HT-29 (cell line): ENCODE data around the gene FCGBP. TPM values are rescaled to one million over a fixed set of nuclear protein-coding genes. Genes with fewer than 3 reads are reported as not detected.
"Not testable (repeated sequence)": the region's sequence is repeated elsewhere in the genome, so short reads cannot be mapped to it uniquely, and the experiment has no call there.

Experiments
- DNase-seq: peaks from one replicate; pipeline ENCODE4 v3.0.0-alpha.2; 2015; ENCODE audit warnings: low spot score
- total RNA-seq: library from RNA; depleted of rRNA; stranded (reverse); fragments of >200 nt; shearing (Covaris generic); gene quantifications from 2 replicates; pipeline ENCODE4 v1.2.3, GENCODE V29; 2014; rRNA removed

Gene FCGBP
- total RNA-seq, 1 experiment from 2014 or later, result 14.8 TPM

DNA sequence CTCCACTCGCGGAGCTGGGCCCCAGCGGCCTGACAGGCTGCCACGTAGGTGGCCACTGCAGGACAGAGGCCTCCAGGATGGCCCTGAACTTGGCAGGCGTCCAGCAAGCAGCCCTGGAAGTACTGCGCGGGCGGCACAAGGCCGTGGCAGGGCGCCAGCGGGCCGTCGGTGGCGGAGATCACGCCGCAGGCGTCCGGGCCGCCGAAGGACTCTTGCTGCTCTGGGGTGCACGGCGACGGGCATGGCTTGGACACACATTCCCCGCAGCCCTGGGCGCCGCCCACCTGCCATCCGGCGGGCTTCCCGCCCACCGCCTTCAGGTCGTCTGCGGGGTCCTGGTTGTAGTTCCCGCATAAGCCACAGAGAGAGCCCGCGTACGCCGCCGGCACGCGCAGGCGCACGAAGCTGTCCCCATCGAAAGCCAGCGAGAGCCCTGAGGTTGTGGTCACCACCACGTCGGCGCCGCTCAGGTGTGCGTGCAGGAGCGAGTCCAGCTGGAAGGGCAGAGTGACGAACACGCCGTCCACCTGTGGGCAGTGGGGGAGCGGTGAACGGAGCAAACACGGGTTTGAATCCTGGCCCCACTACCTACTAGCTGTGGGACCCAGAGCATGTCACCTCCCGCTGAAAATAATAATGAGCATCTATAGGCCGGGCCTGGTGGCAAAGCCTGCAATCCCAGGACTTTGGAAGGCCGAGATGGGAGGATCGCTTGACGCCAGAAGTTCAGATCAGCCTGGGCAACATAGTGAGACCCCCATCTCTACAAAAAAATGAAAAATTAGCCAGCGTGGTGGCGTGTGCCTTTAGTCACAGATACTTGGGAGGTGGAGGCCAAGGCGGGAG is 42.6 kb downstream of the FCGBP start:
- not testable (repeated sequence) for DNase-seq

DNA sequence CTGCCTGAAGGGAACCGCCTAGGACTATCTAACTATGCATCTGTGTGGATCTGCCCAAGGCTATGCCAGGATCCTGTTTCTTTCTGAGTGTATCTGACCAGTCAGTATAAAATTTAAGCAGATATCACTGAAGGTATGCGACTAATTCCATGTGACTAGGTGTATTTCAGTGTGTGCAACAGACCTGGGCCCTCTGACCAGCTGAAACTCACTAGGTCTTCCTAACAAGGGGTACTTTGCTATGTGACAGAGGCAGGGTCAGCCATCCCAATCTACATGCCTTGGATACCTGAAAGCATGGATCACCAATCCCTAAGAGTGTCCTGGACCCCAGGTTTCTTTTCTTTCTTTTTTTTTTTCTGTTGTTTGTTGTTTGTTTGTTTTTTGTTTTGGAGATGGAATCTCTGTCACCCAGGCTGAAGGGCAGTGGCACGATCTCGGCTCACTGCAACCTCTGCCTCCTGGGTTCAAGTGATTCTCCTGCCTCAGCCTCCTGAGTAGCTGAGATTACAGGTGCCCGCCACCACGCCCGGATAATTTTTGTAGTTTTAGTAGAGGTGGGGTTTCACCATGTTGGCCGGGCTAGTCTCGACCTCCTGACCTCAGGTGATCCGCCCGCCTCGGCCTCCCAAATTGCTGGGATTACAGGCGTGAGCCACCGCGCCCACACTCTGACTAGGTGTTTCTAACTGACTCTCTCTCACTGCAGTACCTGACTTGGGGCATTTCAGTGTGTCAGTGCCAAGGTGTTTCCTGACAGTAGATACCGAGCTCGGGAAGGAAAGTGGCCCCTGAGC is 43.5 kb downstream of the FCGBP start:
- no peak for DNase-seq

DNA sequence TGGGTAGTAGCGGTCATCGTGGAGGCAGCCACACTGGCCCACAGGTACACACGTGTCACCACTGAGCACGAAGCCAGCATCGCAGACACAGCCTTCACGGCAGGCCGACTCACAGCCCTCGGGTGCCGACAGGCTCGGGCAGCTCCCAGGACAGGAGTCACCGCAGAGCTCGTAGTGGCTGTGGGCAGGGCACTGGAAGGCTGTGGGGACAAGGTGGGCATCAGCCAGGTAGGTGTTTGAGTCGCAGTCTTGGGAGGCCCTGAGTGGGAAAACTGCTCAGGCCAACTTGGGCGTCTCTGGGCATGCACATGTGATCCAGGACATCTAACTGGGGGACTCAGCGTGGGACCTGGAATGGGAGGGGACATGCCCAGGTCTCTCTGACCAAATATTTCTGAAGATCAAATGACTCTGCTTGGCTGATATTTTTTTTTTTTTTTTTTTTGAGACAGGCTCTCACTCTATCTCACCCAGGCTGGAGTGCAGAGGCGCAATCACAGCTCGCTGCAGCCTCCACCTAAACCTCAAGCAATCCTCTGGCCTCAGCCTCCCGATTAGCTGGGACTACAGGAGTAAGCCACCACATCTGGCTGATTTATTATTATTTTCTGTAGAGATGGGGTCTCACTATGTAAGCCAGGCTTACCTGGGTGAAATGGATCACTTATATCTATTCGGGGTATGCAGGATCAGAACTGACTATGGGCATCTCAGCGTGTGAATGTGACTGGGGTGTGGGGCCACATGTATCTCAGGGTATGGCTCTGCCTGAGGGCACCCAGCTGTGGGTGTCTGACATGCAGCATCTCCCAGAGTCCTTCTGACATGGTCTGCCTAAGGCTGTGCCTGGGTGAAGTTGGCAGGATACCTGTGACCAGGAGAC is 44.3 kb downstream of the FCGBP start:
- DNase-seq, result not testable (repeated sequence)

DNA sequence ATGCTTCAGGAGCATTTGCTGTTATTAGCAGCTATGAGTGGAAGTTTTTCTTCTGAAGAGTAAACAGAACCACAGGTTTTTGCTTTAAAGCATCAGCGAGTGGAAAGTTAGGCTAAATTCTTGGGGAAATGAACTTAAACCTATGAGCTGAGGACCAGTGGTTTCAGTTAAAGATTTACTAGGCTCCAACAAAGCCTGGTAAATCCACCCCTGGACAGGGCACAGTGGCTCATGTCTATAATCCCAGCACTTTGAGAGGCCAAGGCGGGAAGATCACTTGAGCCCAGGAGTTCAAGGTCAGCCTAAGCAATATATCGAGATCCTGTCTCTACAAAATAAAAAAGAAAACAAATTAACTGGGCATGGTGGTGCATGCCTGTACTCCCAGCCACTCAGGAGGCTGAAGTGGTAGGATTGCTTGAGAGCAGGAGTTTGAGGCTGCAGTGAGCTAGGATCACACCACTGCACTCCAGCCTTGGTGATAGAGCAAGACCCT is 46.9 kb downstream of the FCGBP start:
- DNase-seq, result not testable (repeated sequence)

DNA sequence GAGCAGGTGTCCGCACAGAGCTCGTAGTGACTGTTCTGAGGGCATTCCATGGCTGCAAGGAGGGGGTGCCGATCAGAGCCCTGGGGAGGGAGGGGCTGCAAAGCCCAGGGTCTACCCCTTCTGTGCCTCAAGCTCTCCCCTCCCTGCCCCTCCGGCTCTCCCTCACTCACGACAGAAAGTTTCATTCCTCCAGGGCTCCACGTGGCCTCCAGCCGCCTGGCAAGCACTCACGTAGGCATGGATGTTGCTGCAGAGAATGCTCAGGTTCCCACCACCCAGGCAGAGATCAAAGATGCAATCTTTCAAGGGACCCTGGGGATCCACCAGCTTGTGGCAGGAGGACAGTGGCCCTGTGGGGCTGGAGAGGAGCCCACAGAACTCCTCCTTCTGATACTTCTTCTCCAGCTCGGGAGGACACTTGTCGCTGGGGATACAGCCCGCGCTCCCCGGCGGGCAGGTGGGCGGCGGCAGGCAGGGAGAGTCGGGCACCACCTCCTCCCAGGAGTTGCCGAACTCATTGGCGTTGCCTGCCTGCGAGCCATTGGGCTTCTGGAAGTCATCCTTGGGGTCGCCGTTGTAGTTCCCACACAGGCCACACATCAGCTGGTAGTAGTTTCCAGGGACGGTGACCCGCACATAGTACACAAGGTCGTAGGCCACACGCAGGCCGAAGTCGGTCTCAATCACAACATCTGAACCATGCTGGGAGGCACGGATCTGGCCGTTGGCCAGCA is 48.4 kb downstream of the FCGBP start:
- DNase-seq, result not testable (repeated sequence)

DNA sequence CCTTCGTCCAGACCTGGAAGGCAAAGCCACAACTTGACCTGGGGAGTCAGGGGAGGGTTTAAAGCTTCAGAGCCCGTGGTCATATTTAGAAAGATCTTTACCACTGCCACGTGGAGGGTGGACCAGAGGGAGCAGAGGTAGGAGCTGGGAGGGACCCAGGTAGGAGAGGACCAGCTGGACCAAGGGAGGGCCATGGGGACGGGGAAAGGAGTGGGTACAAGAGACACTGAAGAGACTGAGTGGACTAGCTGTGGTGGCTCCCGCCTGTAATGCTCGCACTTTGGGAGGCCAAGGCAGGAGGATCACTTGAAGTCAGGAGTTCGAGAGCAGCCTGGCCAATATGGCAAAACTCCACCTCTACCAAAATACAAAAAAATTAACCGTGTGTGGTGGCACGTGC is 49.7 kb downstream of the FCGBP start:
- DNase-seq, result not testable (repeated sequence)

Other genes starting within 250 kb of the FCGBP start
- gene LGALS14, start 230.2 kb downstream of the FCGBP start, total RNA-seq, result not detected in 2 replicates
- gene CLC, start 196.6 kb downstream of the FCGBP start, total RNA-seq, result not detected in 2 replicates
- gene LEUTX, start 155.8 kb downstream of the FCGBP start, total RNA-seq, result not detected in 2 replicates
- gene DYRK1B, start 100.5 kb downstream of the FCGBP start, total RNA-seq, result 26.3 and 30.7 TPM in 2 replicates
- 575 and 717 TPM in 2 replicates for gene FBL, start 88.3 kb downstream of the FCGBP start, total RNA-seq
- gene PSMC4, start 36.5 kb upstream of the FCGBP start, total RNA-seq, result 284 and 351 TPM in 2 replicates
- gene ZNF546, start 62.4 kb upstream of the FCGBP start, total RNA-seq, result not detected in 2 replicates
- gene ZNF780B, start 121.6 kb upstream of the FCGBP start, total RNA-seq, result 10.2 and 11.5 TPM in 2 replicates
- 9.3 and 11.9 TPM in 2 replicates for gene ZNF780A, start 156.3 kb upstream of the FCGBP start, total RNA-seq